Fibroblast of villous mesenchyme (primary cell): ENCODE results near the gene IL1RAP. TPM values are rescaled to one million over a fixed set of nuclear protein-coding genes. Genes with fewer than 3 reads are reported as not detected.

Experiments used
- DNase-seq: peaks from one replicate; pipeline ENCODE4 v3.0.0-alpha.2; 2010; ENCODE audit warnings: low read depth
- H3K4me3 ChIP-seq: 2 replicates; pipeline ENCODE4 v1.5.1; 2011; ENCODE audit warnings: low read depth, mild to moderate bottlenecking, low read length
- CTCF ChIP-seq: IDR thresholded peaks from 2 replicates; pipeline ENCODE4 v1.5.1; 2012; ENCODE audit warnings: low read depth, mild to moderate bottlenecking, low read length; ENCODE audit not compliant: insufficient read depth
- total RNA-seq: library from RNA; depleted of rRNA; stranded (reverse); fragments of >200 nt; gene quantifications from 2 replicates; pipeline ENCODE4 v1.2.3, GENCODE V29; 2012

IL1RAP gene
- total RNA-seq, 1 donor, result 28.1 TPM

- no peak for DNase-seq
- H3K4me3 ChIP-seq, result no peak overlapping the region
- TF ChIP-seq CTCF, result no peak
Observed at GRCh38 chr3:190645932-190646460, 132.1 kb downstream of the IL1RAP start.

- no peak overlapping the region for H3K4me3 ChIP-seq
- no peak for TF ChIP-seq CTCF
- no peak for DNase-seq
Observed at GRCh38 chr3:190646996-190647395, 133.1 kb downstream of the IL1RAP start.

- no peak for TF ChIP-seq CTCF
- no peak overlapping the region for H3K4me3 ChIP-seq
- no peak for DNase-seq
Observed at GRCh38 chr3:190655933-190656332, 142.0 kb downstream of the IL1RAP start.

- no peak overlapping the region for H3K4me3 ChIP-seq
- no peak for TF ChIP-seq CTCF
- DNase-seq, result no peak
Observed at GRCh38 chr3:190658106-190658505, 144.2 kb downstream of the IL1RAP start.

GRCh38 chr3:190666821-190667220, 152.9 kb downstream of the IL1RAP start:
- no peak for TF ChIP-seq CTCF
- no peak for DNase-seq

GRCh38 chr3:190671658-190672057, 157.8 kb downstream of the IL1RAP start:
- H3K4me3 ChIP-seq, result no peak overlapping the region
- peak; percentile 72 for DNase-seq
- no peak for TF ChIP-seq CTCF

More at GRCh38 chr3:190666821-190667220, 152.9 kb downstream of the IL1RAP start:
- H3K4me3 ChIP-seq, result no peak overlapping the region

GRCh38 chr3:190673148-190673547, 159.3 kb downstream of the IL1RAP start:
- H3K4me3 ChIP-seq, result no peak overlapping the region
- TF ChIP-seq CTCF, result no peak
- DNase-seq, result peak; percentile 44
